HEK293 (cell line): Measurements from ENCODE around the gene KCNK1.

Source experiments
- CTCF ChIA-PET: fragments of 350-600 bp; formaldehyde crosslinking; extraction: SDS; loops from one replicate; lab custom pipeline; 2021; ENCODE audit warnings: antibody characterized with exemption; lab: Yijun Ruan, JAX
- POLR2A ChIA-PET: fragments of 300-600 bp; formaldehyde crosslinking; extraction: SDS; loops from one replicate; lab custom pipeline; 2020; ENCODE audit warnings: antibody characterized with exemption, inconsistent platforms; lab: Yijun Ruan, JAX
- H3K27ac ChIP-seq: fragments of 200-500 bp; sonication (Bioruptor generic); 2 replicates; pipeline ENCODE4 v1.5.1; 2014; ENCODE audit warnings: low read depth, low read length, control low read depth, inconsistent platforms; ENCODE audit errors: extremely low read depth
- H3K36me3 ChIP-seq, 2 experiments: fragments of 200-500 bp in 1 of 2; sonication (Bioruptor generic) in 1 of 2; 1 replicate in 1 of 2; 2 replicates in 1 of 2; pipeline ENCODE4 v1.5.1; 2014 to 2017; ENCODE audit warnings: inconsistent platforms in 2 of 2, low read length in 2 of 2; ENCODE audit not compliant: control insufficient read depth in 2 of 2, insufficient read depth in 1 of 2
- H3K4me1 ChIP-seq: fragments of 200-500 bp; sonication (Bioruptor generic); 2 replicates; pipeline ENCODE4 v1.5.1; 2014; ENCODE audit warnings: mild to moderate bottlenecking, low read length, inconsistent platforms; ENCODE audit not compliant: control insufficient read depth, insufficient read depth
- H3K4me3 ChIP-seq: 2 replicates; pipeline ENCODE4 v1.5.1; 2011; ENCODE audit warnings: low read depth, mild to moderate bottlenecking, control low read depth, low read length, moderate library complexity
- H3K9me3 ChIP-seq: fragments of 200-500 bp; sonication (Bioruptor generic); 2 replicates; pipeline ENCODE4 v1.5.1; 2014; ENCODE audit warnings: low read depth, low read length, inconsistent platforms; ENCODE audit not compliant: control insufficient read depth, insufficient read depth
- FEZF1 ChIP-seq: fragments of 450-650 bp; formaldehyde crosslinking; IDR thresholded peaks from 2 replicates; pipeline ENCODE4 v1.5.1; 2016; ENCODE audit warnings: missing biosample characterization, missing genetic modification characterization
- GFI1B ChIP-seq: fragments of 450-650 bp; formaldehyde crosslinking; IDR thresholded peaks from 2 replicates; pipeline ENCODE4 v1.5.1; 2016; ENCODE audit warnings: missing biosample characterization, missing genetic modification characterization
- HOXD13 ChIP-seq: sonication (generic); formaldehyde crosslinking; IDR thresholded peaks from 2 replicates; pipeline ENCODE4 v1.8.0; 2022; ENCODE audit warnings: missing genetic modification reagents, borderline replicate concordance
- IKZF3 ChIP-seq: fragments of 450-650 bp; IDR thresholded peaks from 2 replicates; pipeline ENCODE4 v1.5.0; 2018; ENCODE audit warnings: missing biosample characterization, mild to moderate bottlenecking, missing genetic modification characterization, moderate library complexity
- MYNN ChIP-seq: fragments of 450-650 bp; formaldehyde crosslinking; IDR thresholded peaks from 2 replicates; pipeline ENCODE4 v1.5.1; 2016; ENCODE audit warnings: missing biosample characterization, missing genetic modification characterization, borderline replicate concordance
- OSR2 ChIP-seq: fragments of 450-650 bp; formaldehyde crosslinking; IDR thresholded peaks from 2 replicates; pipeline ENCODE4 v1.5.1; 2016; ENCODE audit warnings: missing biosample characterization, missing genetic modification characterization
- RBAK ChIP-seq: fragments of 450-650 bp; formaldehyde crosslinking; IDR thresholded peaks from 2 replicates; pipeline ENCODE4 v1.5.1; 2016; ENCODE audit warnings: missing biosample characterization, missing genetic modification characterization
- WT1 ChIP-seq: fragments of 450-650 bp; formaldehyde crosslinking; IDR thresholded peaks from 2 replicates; pipeline ENCODE4 v1.5.1; 2016; ENCODE audit warnings: missing biosample characterization, missing genetic modification characterization
- ZBTB7A ChIP-seq: fragments of 450-650 bp; formaldehyde crosslinking; IDR thresholded peaks from 2 replicates; pipeline ENCODE4 v1.5.1; 2016; ENCODE audit warnings: low read depth, missing biosample characterization, missing genetic modification characterization
- ZIC2 ChIP-seq: fragments of 450-650 bp; formaldehyde crosslinking; IDR thresholded peaks from 2 replicates; pipeline ENCODE4 v1.5.1; 2016; ENCODE audit warnings: missing biosample characterization, missing genetic modification characterization
- ZNF140 ChIP-seq: fragments of 450-650 bp; formaldehyde crosslinking; IDR thresholded peaks from 2 replicates; pipeline ENCODE4 v1.5.1; 2016; ENCODE audit warnings: missing biosample characterization, missing genetic modification characterization
- ZNF184 ChIP-seq: fragments of 450-650 bp; IDR thresholded peaks from 2 replicates; pipeline ENCODE4 v1.5.1; 2018; ENCODE audit warnings: missing biosample characterization, mild to moderate bottlenecking, missing genetic modification characterization
- ZNF19 ChIP-seq: fragments of 450-650 bp; formaldehyde crosslinking; IDR thresholded peaks from 2 replicates; pipeline ENCODE4; 2016; ENCODE audit warnings: missing biosample characterization, missing genetic modification characterization, low read depth
- ZNF2 ChIP-seq: fragments of 450-650 bp; formaldehyde crosslinking; IDR thresholded peaks from 2 replicates; pipeline ENCODE4 v1.5.1; 2016; ENCODE audit warnings: missing biosample characterization, missing genetic modification characterization
- ZNF223 ChIP-seq: fragments of 450-650 bp; formaldehyde crosslinking; IDR thresholded peaks from 2 replicates; pipeline ENCODE4 v1.5.1; 2016; ENCODE audit warnings: missing biosample characterization, missing genetic modification characterization
- ZNF239 ChIP-seq: fragments of 450-650 bp; formaldehyde crosslinking; IDR thresholded peaks from 2 replicates; pipeline ENCODE4 v1.5.1; 2016; ENCODE audit warnings: missing biosample characterization, missing genetic modification characterization
- ZNF248 ChIP-seq: fragments of 450-650 bp; formaldehyde crosslinking; IDR thresholded peaks from 2 replicates; pipeline ENCODE4 v1.5.1; 2017; ENCODE audit warnings: missing biosample characterization, missing genetic modification characterization
- ZNF274 ChIP-seq, 2 experiments: fragments of 200-500 bp in 1 of 2; fragments of 450-650 bp in 1 of 2; sonication (Bioruptor generic) in 1 of 2; formaldehyde crosslinking in 1 of 2; IDR thresholded peaks; 2 replicates each; pipeline versions ENCODE4 v1.5.1 to v1.6.1; 2014 to 2016; ENCODE audit warnings: borderline replicate concordance in 1 of 2, inconsistent platforms in 1 of 2, low read length in 1 of 2, missing biosample characterization in 1 of 2, missing genetic modification characterization in 1 of 2
- ZNF302 ChIP-seq: fragments of 450-650 bp; formaldehyde crosslinking; IDR thresholded peaks from 2 replicates; pipeline ENCODE4 v1.5.1; 2016; ENCODE audit warnings: missing biosample characterization, missing genetic modification characterization, low read depth
- ZNF449 ChIP-seq: fragments of 450-650 bp; formaldehyde crosslinking; IDR thresholded peaks from 2 replicates; pipeline ENCODE4 v1.5.1; 2017; ENCODE audit warnings: missing biosample characterization, mild to moderate bottlenecking, missing genetic modification characterization, moderate library complexity
- ZNF501 ChIP-seq: fragments of 450-650 bp; formaldehyde crosslinking; IDR thresholded peaks from 2 replicates; pipeline ENCODE4 v1.5.1; 2016; ENCODE audit warnings: missing biosample characterization, missing genetic modification characterization
- ZNF654 ChIP-seq: fragments of 450-650 bp; formaldehyde crosslinking; IDR thresholded peaks from 2 replicates; pipeline ENCODE4 v1.5.1; 2016; ENCODE audit warnings: low read depth, missing biosample characterization, missing genetic modification characterization
- TF ChIP-seq, protein P1 (sequence below): fragments of 450-650 bp; formaldehyde crosslinking; IDR thresholded peaks from 2 replicates; pipeline ENCODE4 v1.5.1; 2016; ENCODE audit warnings: missing biosample characterization, missing genetic modification characterization
- TF ChIP-seq, protein P2 (sequence below): fragments of 450-650 bp; formaldehyde crosslinking; IDR thresholded peaks from 2 replicates; pipeline ENCODE4 v1.5.1; 2017; ENCODE audit warnings: missing biosample characterization, missing genetic modification characterization

The KCNK1 gene

DNA sequence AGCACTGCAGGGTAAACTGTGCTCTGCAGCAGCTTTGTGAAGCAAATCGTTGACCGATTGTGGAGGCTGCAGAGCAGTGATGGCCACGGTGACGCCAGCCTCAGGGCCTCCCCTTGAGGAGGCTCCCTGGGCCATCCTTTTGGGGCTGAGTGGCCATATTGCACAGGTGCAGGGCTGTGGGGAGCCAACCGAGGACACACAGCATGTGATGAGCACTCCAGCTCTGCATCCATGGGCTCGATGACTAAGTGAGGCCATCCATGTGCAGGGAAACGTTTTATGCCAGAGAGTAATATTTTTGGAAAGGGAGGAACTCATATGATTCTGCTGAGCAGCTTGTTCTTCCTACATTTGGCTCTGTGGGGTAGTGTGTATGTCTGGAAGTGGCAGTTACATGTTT is 24.6 kb downstream of the KCNK1 start:
- no peaks in the 10 kb centered on the region for H3K9me3 ChIP-seq
- ChIA-PET CTCF (interaction anchor here (0.7 kb wide), 1 partner anchor 12 kb away, joined by 4 read pairs; no protein-coding TSS in a partner anchor), POLR2A (no interaction called here)
- no peak for TF ChIP-seq RBAK (tag by site-specific recombination)
- no peak for TF ChIP-seq OSR2 (tag by site-specific recombination)
- TF ChIP-seq, protein P1, sequence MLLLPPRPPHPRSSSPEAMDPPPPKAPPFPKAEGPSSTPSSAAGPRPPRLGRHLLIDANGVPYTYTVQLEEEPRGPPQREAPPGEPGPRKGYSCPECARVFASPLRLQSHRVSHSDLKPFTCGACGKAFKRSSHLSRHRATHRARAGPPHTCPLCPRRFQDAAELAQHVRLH = no peak
- no peak for TF ChIP-seq ZNF2 (tag by site-specific recombination)
- no peak for TF ChIP-seq GFI1B (tag by site-specific recombination)
- TF ChIP-seq MYNN (tag by site-specific recombination) = no peak
- TF ChIP-seq ZNF654 (tag by site-specific recombination) = no peak
- TF ChIP-seq ZNF501 = no peak
- TF ChIP-seq ZNF19 (tag by site-specific recombination) = no peak
- no peak for TF ChIP-seq ZBTB7A (tag by site-specific recombination)
- H3K4me3 ChIP-seq = no peak overlapping the region
- no peak overlapping the region for H3K27ac ChIP-seq
- peaks cover 29% of the 10 kb centered on the region for H3K4me1 ChIP-seq
- H3K36me3 ChIP-seq = peaks cover 0 to 6% of the 10 kb centered on the region in 2 experiments; a peak in 1 of 3 replicates

- H3K36me3 ChIP-seq = peaks cover 0 to 6% of the 10 kb centered on the region in 2 experiments; a peak in 1 of 3 replicates
- CTCF ChIA-PET = interaction anchor here (0.7 kb wide), 1 partner anchor 10 kb away, joined by 5 read pairs; no protein-coding TSS in a partner anchor
- TF ChIP-seq FEZF1 (tag by site-specific recombination) (peak; percentile 67), ZNF302 (tag by site-specific recombination) (no peak), IKZF3 (tag by site-specific recombination) (no peak), ZIC2 (tag by site-specific recombination) (no peak), ZNF449 (tag by site-specific recombination) (no peak), ZNF274 (IDR thresholded peaks at IDR 0.05; ENCODE audit: low read length) (no peak), ZNF274 (tag by site-specific recombination; IDR thresholded peaks at IDR 0.05; ENCODE audit: borderline replicate concordance) (no peak)
- no peak overlapping the region for H3K27ac ChIP-seq
- H3K9me3 ChIP-seq = no peaks in the 10 kb centered on the region
- no peak overlapping the region for H3K4me3 ChIP-seq
- peaks cover 25% of the 10 kb centered on the region for H3K4me1 ChIP-seq
- POLR2A ChIA-PET = interaction anchor here (1.8 kb wide), 1 partner anchor 26 kb away, joined by 4 read pairs; the partner anchor contains the start of gene KCNK1
Measured at GRCh38 chr1:233639611-233640010, 25.7 kb downstream of the KCNK1 start.

- Histone ChIP-seq H3K9me3 (no peaks in the 10 kb centered on the region), H3K4me3 (no peak overlapping the region), H3K4me1 (peaks cover 20% of the 10 kb centered on the region), H3K36me3 (peaks cover 0 to 6% of the 10 kb centered on the region in 2 experiments; a peak in 1 of 3 replicates), H3K27ac (no peak overlapping the region)
- POLR2A ChIA-PET = interaction anchor here (1.8 kb wide), 1 partner anchor 27 kb away, joined by 4 read pairs; the partner anchor contains the start of gene KCNK1
- CTCF ChIA-PET = interaction anchor here (0.7 kb wide), 1 partner anchor 11 kb away, joined by 5 read pairs; no protein-coding TSS in a partner anchor
- TF ChIP-seq ZNF223 (no peak), HOXD13 (CRISPR knock-in tag) (no peak), WT1 (tag by site-specific recombination) (no peak), ZNF140 (tag by site-specific recombination) (no peak), ZNF184 (no peak), ZNF248 (no peak), ZNF239 (tag by site-specific recombination) (no peak)
- TF ChIP-seq, protein P2, sequence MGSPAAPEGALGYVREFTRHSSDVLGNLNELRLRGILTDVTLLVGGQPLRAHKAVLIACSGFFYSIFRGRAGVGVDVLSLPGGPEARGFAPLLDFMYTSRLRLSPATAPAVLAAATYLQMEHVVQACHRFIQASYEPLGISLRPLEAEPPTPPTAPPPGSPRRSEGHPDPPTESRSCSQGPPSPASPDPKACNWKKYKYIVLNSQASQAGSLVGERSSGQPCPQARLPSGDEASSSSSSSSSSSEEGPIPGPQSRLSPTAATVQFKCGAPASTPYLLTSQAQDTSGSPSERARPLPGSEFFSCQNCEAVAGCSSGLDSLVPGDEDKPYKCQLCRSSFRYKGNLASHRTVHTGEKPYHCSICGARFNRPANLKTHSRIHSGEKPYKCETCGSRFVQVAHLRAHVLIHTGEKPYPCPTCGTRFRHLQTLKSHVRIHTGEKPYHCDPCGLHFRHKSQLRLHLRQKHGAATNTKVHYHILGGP (tag by site-specific recombination) = no peak
Measured at GRCh38 chr1:233640179-233640578, 26.3 kb downstream of the KCNK1 start.
